GM19467 (cell line): ENCODE data around the gene MSN.

Experiments
- ATAC-seq: cut with Tn5 transposase; IDR thresholded peaks from one replicate; pipeline ENCODE4 v1.9.1; 2021; ENCODE audit warnings: mild to moderate bottlenecking, moderate library complexity; ENCODE audit not compliant: unreplicated experiment

Gene MSN

DNA sequence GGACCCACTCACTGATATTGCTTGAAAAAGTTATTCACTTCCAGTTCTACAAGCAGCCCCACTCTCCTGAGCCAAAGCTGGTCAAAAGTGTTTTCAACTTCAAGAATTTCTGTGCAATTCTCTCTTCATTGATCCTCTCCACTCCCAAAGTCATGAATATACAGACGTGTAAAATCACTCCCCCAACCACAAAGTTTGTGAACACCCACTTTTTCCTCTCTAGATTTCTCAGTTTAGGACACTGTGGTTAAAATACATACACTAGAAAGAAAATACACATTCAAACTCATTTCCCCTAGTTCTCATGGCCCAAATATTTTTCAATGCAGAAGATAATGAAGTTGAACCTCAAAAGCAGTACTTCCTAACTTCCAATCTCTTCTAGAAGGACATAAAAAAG is 116.3 kb downstream of the MSN start:
- ATAC-seq: no peak
